ENCODE results near the gene TANGO2. TPM values are rescaled to one million over a fixed set of nuclear protein-coding genes. Genes with fewer than 3 reads are reported as not detected.

Gene TANGO2
- total and polyA plus RNA-seq, 9 of the 15 experiments (the other 6 are each of a cell fraction or from before 2014, with no cell fraction given): 15.5 to 94.9 (median 70.1) TPM

DNA sequence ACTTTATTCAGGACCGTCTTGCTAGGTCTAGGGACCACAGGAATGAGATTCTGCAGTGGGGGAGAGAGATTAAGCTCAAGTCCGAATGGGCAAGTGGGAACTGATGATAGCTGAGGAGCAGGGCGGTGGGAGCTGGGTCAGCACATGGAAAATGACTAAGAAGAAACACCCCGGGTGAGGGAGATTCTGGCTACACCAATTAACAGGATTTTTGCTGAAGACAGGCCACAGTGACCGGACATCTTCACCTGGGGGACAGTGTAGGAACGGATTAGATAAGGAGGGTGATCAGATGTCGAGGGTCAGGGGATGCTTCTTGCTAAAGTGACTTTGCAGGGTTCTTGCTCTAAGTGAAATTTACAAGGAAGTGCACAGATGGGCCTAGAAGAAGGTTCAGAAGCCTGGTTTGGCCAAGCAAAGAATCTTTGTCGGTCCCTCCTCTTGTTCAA lies 50.6 kb downstream of the TANGO2 start (continued):
- TF ChIP-seq MGA (IDR thresholded peaks at IDR 0.05) (no peak), ZEB2 (IDR thresholded peaks at IDR 0.05) (no peak), RAD21 (CRISPR knock-in tag; conservative IDR thresholded peaks at IDR 0.05 in 1 of 2, IDR thresholded peaks at IDR 0.05 in 1 of 2) (peak in 1 of 2 experiments; percentile 24; a peak in 1 of 4 replicates), NFE2L1 (tag; IDR thresholded peaks at IDR 0.05; ENCODE audit: borderline replicate concordance, low read depth) (no peak), ZNF511 (CRISPR knock-in tag; IDR thresholded peaks at IDR 0.05) (no peak), RBBP5 (IDR thresholded peaks at IDR 0.05; ENCODE audit: borderline replicate concordance, insufficient read depth, low read length, poor library complexity, severe bottlenecking) (peak; percentile 63), RERE (CRISPR knock-in tag; IDR thresholded peaks at IDR 0.05; ENCODE audit: borderline replicate concordance) (no peak), RAD51 (IDR thresholded peaks at IDR 0.05; ENCODE audit: borderline replicate concordance, low read depth) (no peak), ZBTB7A (IDR thresholded peaks at IDR 0.05; ENCODE audit: borderline replicate concordance, control insufficient read depth, low read depth, low read length) (peak; percentile 34; the same call in 1 of the 2 replicates)

Data from K562 (cell line).